ENCODE results near the gene ZNF654. TPM values are rescaled to one million over a fixed set of nuclear protein-coding genes. Genes with fewer than 3 reads are reported as not detected.

ZNF654 gene
- total RNA-seq, 6 experiments from 2014 or later, result 5.4 to 11.7 (median 6.7) TPM

GRCh38 chr3:88192631-88193030 lies 133.6 kb downstream of the ZNF654 start:
- WGBS (ENCODE audit: insufficient coverage, low coverage, low lambda C conversion rate, missing lambda C conversion rate), result 19% methylated on average over 3 of the region's 3 CpGs
- DNase-seq, result no peak
- H3K27ac ChIP-seq, result no peak overlapping the region
- H3K9me3 ChIP-seq, result no peaks in the 10 kb centered on the region
- TF ChIP-seq CTCF (IDR thresholded peaks at IDR 0.05), result no peak
- no peak for TF ChIP-seq POLR2A (IDR thresholded peaks at IDR 0.05)
- ATAC-seq, result no peak
- no peaks in the 10 kb centered on the region for H3K36me3 ChIP-seq
- no peaks in the 10 kb centered on the region for H3K4me1 ChIP-seq
- intact Hi-C loops (cut with DNase I), result no loop called here
- no peak overlapping the region for H3K4me3 ChIP-seq
- H3K27me3 ChIP-seq, result no peaks in the 10 kb centered on the region

Other genes with a start within 250 kb of the ZNF654 start
- gene CGGBP1, start 250 bp upstream of the ZNF654 start, total RNA-seq, result 10 to 100 TPM; 22.5 to 34.2 (median 30.7) TPM
- 10 to 100 TPM in 2 of 6 experiments, 1 to 10 TPM in 4; 7.6 to 10.7 (median 9.0) TPM for gene C3orf38, start 90.7 kb downstream of the ZNF654 start, total RNA-seq

All from right lobe of liver (tissue), 6 donors.